ENCODE data around the gene DICER1. TPM values are rescaled to one million over a fixed set of nuclear protein-coding genes. Genes with fewer than 3 reads are reported as not detected.

The DICER1 gene
- polyA plus RNA-seq, 2 of the 4 experiments (the other 2 are of a cell fraction), result 14.1 to 46.3 TPM

DNA sequence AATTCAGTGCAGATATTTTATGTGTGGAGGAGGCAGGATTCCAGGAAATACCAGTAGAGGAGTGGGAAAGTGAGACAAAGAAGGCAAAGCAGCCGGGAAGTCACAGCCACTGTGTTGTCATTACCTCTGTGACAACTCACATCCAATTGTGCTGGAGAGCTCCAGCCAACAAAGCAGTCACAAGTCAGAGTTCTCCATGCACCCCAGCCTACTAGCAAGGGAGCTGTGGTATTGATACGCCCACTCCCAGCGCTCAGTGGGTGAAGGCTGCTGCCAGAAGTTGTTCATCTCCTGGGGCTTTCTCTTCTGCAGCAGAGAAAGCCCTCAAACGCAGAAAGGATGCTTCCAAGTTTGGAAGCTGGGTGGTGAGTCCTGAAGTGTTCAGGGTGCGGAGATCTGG, 93.9 kb downstream of the DICER1 start:
- Histone ChIP-seq H3K4me3 (no peak overlapping the region), H3K27ac (no peak overlapping the region), H3K4me2 (no peak overlapping the region), H3K9me3 (no peaks in the 10 kb centered on the region), H3K4me1 (no peaks in the 10 kb centered on the region)
- FAIRE-seq, result no peak
- WGBS (ENCODE audit: missing lambda C conversion rate), result 15% methylated on average over 4 of the region's 5 CpGs
- ChIA-PET POLR2A (no interaction called here), CTCF (no interaction called here)
- DNase-seq (ENCODE audit: low read depth in 1 of 2, low spot score in 1 of 2), result no peak
- ATAC-seq, result no peak
- TF ChIP-seq, protein P1, sequence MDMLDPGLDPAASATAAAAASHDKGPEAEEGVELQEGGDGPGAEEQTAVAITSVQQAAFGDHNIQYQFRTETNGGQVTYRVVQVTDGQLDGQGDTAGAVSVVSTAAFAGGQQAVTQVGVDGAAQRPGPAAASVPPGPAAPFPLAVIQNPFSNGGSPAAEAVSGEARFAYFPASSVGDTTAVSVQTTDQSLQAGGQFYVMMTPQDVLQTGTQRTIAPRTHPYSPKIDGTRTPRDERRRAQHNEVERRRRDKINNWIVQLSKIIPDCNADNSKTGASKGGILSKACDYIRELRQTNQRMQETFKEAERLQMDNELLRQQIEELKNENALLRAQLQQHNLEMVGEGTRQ (IDR thresholded peaks at IDR 0.05), result no peak
- TF ChIP-seq GATA3 (IDR thresholded peaks at IDR 0.05; ENCODE audit: borderline replicate concordance), result no peak
- TF ChIP-seq HOXB13 (CRISPR knock-in tag; IDR thresholded peaks at IDR 0.05; ENCODE audit: low read depth), result no peak
- no peak for TF ChIP-seq POLR2AphosphoS2 (conservative IDR thresholded peaks at IDR 0.05; ENCODE audit: low read length)
- TF ChIP-seq, protein P2, sequence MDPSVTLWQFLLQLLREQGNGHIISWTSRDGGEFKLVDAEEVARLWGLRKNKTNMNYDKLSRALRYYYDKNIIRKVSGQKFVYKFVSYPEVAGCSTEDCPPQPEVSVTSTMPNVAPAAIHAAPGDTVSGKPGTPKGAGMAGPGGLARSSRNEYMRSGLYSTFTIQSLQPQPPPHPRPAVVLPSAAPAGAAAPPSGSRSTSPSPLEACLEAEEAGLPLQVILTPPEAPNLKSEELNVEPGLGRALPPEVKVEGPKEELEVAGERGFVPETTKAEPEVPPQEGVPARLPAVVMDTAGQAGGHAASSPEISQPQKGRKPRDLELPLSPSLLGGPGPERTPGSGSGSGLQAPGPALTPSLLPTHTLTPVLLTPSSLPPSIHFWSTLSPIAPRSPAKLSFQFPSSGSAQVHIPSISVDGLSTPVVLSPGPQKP (IDR thresholded peaks at IDR 0.05; ENCODE audit: low read depth, low read length), result no peak
- TF ChIP-seq NR3C1 (IDR thresholded peaks at IDR 0.05), result no peak
- TF ChIP-seq RAD21 (conservative IDR thresholded peaks at IDR 0.05 in 1 of 2, IDR thresholded peaks at IDR 0.05 in 1 of 2), result no peak
- no peak for TF ChIP-seq BHLHE40 (IDR thresholded peaks at IDR 0.05; ENCODE audit: low read depth, low read length)
- no peak for TF ChIP-seq ESRRA (IDR thresholded peaks at IDR 0.05; ENCODE audit: borderline replicate concordance, low read length)
- TF ChIP-seq ZFP36 (IDR thresholded peaks at IDR 0.05; ENCODE audit: borderline replicate concordance, partially characterized antibody), result no peak
- TF ChIP-seq HOXB5 (CRISPR knock-in tag; IDR thresholded peaks at IDR 0.05), result no peak

DNA sequence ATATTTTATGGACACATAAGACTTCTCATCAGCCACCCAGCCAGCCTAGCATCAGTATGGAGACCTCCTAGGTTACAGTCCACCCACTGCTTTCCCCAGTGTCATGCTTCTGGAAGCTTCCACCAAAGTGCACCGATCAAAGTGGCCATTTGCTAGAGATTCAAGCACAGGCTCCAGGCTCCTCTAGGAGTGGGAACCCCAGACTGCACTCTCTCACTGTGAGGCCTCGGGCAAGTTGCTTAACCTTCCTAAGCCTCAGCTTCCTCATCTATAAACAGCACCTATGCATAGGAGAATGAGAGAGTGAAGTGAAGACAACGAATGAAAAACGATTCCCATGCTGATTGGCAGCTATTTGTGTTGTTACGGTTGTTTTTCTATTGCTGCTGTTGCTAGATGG, 94.4 kb downstream of the DICER1 start:
- ChIA-PET POLR2A (no interaction called here), CTCF (no interaction called here)
- no peak overlapping the region for H3K4me3 ChIP-seq
- TF ChIP-seq JUNB (IDR thresholded peaks at IDR 0.05) (no peak), ESRRA (IDR thresholded peaks at IDR 0.05; ENCODE audit: borderline replicate concordance, low read length) (no peak), CBX2 (IDR thresholded peaks at IDR 0.05; ENCODE audit: borderline replicate concordance, low read depth) (no peak), TFCP2L1 (CRISPR knock-in tag; IDR thresholded peaks at IDR 0.05) (no peak), HOXA7 (CRISPR knock-in tag; IDR thresholded peaks at IDR 0.05) (no peak), MAFK (IDR thresholded peaks at IDR 0.05; ENCODE audit: partially characterized antibody) (no peak), SREBF2 (IDR thresholded peaks at IDR 0.05) (no peak), CBX8 (IDR thresholded peaks at IDR 0.05) (no peak), FOSL2 (IDR thresholded peaks at IDR 0.05) (no peak), FOSL2 (CRISPR knock-in tag; IDR thresholded peaks at IDR 0.05) (no peak), NFE2L2 (conservative IDR thresholded peaks at IDR 0.05; ENCODE audit: low read length) (no peak), RNF2 (IDR thresholded peaks at IDR 0.05; ENCODE audit: borderline replicate concordance, low read depth) (no peak), JUN (IDR thresholded peaks at IDR 0.05) (no peak), CHD2 (IDR thresholded peaks at IDR 0.05; ENCODE audit: low read length, partially characterized antibody) (no peak), KDM5A (IDR thresholded peaks at IDR 0.05) (no peak), FOXS1 (CRISPR knock-in tag; IDR thresholded peaks at IDR 0.05) (no peak), EP300 (IDR thresholded peaks at IDR 0.05) (no peak), KDM1A (IDR thresholded peaks at IDR 0.05; ENCODE audit: low read depth) (no peak)
- TF ChIP-seq, protein P3, sequence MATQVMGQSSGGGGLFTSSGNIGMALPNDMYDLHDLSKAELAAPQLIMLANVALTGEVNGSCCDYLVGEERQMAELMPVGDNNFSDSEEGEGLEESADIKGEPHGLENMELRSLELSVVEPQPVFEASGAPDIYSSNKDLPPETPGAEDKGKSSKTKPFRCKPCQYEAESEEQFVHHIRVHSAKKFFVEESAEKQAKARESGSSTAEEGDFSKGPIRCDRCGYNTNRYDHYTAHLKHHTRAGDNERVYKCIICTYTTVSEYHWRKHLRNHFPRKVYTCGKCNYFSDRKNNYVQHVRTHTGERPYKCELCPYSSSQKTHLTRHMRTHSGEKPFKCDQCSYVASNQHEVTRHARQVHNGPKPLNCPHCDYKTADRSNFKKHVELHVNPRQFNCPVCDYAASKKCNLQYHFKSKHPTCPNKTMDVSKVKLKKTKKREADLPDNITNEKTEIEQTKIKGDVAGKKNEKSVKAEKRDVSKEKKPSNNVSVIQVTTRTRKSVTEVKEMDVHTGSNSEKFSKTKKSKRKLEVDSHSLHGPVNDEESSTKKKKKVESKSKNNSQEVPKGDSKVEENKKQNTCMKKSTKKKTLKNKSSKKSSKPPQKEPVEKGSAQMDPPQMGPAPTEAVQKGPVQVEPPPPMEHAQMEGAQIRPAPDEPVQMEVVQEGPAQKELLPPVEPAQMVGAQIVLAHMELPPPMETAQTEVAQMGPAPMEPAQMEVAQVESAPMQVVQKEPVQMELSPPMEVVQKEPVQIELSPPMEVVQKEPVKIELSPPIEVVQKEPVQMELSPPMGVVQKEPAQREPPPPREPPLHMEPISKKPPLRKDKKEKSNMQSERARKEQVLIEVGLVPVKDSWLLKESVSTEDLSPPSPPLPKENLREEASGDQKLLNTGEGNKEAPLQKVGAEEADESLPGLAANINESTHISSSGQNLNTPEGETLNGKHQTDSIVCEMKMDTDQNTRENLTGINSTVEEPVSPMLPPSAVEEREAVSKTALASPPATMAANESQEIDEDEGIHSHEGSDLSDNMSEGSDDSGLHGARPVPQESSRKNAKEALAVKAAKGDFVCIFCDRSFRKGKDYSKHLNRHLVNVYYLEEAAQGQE (IDR thresholded peaks at IDR 0.05), result no peak
- TF ChIP-seq, protein P4, sequence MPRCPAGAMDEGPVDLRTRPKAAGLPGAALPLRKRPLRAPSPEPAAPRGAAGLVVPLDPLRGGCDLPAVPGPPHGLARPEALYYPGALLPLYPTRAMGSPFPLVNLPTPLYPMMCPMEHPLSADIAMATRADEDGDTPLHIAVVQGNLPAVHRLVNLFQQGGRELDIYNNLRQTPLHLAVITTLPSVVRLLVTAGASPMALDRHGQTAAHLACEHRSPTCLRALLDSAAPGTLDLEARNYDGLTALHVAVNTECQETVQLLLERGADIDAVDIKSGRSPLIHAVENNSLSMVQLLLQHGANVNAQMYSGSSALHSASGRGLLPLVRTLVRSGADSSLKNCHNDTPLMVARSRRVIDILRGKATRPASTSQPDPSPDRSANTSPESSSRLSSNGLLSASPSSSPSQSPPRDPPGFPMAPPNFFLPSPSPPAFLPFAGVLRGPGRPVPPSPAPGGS (IDR thresholded peaks at IDR 0.05), result no peak
- TF ChIP-seq, protein P5, sequence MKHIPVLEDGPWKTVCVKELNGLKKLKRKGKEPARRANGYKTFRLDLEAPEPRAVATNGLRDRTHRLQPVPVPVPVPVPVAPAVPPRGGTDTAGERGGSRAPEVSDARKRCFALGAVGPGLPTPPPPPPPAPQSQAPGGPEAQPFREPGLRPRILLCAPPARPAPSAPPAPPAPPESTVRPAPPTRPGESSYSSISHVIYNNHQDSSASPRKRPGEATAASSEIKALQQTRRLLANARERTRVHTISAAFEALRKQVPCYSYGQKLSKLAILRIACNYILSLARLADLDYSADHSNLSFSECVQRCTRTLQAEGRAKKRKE (CRISPR knock-in tag; IDR thresholded peaks at IDR 0.05; ENCODE audit: low read depth), result no peak
- ATAC-seq (no peak), FAIRE-seq (no peak), DNase-seq (ENCODE audit: low read depth in 1 of 2, low spot score in 1 of 2) (no peak)
- H3K9me3 ChIP-seq, result no peaks in the 10 kb centered on the region
- H3K4me2 ChIP-seq, result no peak overlapping the region
- no peaks in the 10 kb centered on the region for H3K4me1 ChIP-seq
- 49% methylated on average over 5 of the region's 5 CpGs for WGBS (ENCODE audit: missing lambda C conversion rate)
- H3K27ac ChIP-seq, result no peak overlapping the region

All from A549 (cell line).